HG03139 (cell line): ENCODE measurements around the gene PHLDA3.
A peak's percentile ranks its signal among the peaks of the same experiment; 100 is the strongest.

Experiments used
- ATAC-seq: cut with Tn5 transposase; IDR thresholded peaks from one replicate; pipeline ENCODE4 v1.9.1; 2021; ENCODE audit not compliant: unreplicated experiment

The PHLDA3 gene

GRCh38 chr1:201468844-201469644, at the start of gene PHLDA3:
PHLDA3 (minus strand) TSS chr1:201469188; CDS start chr1:201468786, 402 bp downstream.
- peak; percentile 63 for ATAC-seq

DNA sequence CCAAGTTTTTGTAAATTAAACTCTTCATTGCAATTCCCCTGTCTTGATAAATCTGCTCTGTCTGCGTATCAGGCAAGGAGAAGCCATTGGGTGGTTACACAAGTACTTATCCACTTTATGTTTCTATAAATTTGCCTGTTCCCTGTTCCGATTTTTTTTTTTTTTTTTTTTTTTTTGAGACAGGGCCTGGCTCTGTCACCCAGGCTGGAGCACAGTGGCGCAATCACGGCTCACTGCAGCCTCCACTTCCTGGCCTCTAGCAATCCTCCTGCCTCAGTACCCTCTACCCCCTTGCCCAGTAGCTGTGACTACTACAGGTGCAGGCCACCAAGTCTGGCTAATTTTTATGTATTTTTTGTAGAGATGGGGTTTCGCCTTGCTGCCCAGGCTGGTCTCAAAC, 49.1 kb upstream of the PHLDA3 start:
- no peak for ATAC-seq

DNA sequence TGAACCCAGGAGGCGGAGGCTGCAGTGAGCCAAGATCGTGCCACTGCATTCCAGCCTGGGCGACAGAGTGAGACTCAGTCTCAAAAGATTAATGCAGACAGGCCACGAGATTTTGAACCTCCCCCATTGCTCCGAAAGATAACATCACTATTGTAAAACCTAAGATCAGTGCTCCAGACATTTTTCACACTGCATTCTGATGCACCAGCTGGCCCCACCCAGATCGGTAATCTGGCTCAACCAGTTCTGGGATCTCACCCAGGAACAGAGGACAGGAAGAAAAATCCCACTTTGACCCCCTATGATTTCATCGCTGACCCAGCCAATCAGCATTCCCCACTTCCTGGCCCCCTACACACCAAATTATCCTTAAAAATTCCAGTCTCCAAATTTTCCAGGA, 48.6 kb upstream of the PHLDA3 start:
- ATAC-seq = no peak

DNA sequence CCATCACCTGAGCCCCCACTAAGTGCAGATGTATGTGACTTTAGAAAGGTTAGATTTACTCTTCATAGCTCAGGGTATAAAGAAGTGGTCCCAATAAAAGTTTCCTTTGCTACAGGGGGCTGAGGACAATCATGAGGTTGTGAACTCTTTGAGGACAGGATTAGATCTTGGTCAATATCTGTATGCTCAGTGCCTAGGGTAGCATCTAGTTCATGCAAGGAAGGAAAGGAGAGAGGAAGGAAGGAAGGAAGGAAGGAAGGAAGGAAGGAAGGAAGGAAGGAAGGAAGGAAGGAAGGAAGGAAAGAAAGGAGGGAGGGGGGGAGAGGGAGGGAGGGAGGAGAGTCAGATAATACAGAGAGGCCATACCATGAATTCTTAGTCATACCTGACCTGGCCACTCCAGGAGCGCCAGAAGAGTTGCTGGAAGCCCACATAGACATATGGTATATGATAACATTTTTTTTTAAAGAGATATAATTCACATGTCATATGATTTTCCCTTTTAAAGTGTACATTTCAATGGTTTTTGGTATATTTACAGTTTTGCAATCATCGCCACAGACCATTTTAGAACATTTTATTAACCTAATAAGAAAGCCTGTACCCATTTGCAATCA, 47.6 kb upstream of the PHLDA3 start:
- ATAC-seq = no peak

DNA sequence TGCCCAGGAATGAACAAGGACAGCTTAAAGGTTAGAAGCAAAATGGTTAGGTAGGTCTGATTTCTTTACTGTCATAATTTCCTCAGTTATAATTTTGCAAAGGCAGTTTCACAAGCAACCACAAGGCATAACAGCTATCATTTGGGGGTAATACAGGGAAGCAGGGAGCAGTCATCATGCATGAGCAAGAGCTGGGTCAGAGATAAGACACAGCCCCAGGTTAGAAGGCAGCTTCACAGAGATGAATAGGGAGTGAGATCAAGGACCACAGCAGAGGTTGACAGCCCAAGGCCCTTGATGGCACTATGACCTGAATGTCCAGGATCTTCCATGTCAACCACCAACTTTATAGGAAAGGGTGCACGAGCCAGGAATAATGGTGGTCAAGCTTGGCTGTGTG, 46.9 kb upstream of the PHLDA3 start:
- no peak for ATAC-seq

GRCh38 chr1:201515062-201515750, 46.2 kb upstream of the PHLDA3 start:
- ATAC-seq = no peak

GRCh38 chr1:201514466-201514865, 45.5 kb upstream of the PHLDA3 start:
- no peak for ATAC-seq

DNA sequence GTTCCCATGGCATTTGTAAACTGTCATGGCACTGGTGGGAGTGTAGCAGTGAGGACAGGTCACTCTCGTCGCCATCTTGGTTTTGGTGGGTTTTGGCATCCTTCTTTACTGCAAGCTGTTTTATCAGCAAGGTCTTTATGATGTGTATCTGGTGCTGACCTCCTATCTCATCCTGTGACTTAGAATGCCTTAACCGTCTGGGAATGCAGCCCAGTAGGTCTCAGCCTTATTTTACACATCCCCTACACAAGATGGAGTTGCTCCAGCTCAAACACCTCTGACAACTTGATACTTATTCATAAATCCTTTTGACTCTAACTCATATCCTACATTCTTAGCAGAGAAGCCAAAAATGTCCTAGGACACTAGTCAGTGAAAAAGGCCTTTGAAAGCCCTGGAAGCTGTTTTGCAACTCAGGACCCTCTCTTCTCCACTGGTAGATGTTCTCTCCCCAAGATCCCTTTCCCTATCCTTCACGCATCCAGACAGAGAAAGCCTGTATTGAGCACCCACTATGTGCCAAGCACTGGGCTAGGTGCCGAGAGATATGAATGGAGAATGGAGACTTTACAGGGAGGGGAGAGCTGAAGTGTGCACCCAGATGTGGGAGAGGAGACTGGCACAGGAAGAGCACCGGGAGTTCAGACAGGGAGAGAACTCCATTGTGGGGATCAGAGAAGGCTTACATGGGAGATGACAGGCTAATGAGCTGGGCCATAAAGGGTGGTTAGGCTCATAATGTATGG, 44.7 kb upstream of the PHLDA3 start:
- no peak for ATAC-seq

DNA sequence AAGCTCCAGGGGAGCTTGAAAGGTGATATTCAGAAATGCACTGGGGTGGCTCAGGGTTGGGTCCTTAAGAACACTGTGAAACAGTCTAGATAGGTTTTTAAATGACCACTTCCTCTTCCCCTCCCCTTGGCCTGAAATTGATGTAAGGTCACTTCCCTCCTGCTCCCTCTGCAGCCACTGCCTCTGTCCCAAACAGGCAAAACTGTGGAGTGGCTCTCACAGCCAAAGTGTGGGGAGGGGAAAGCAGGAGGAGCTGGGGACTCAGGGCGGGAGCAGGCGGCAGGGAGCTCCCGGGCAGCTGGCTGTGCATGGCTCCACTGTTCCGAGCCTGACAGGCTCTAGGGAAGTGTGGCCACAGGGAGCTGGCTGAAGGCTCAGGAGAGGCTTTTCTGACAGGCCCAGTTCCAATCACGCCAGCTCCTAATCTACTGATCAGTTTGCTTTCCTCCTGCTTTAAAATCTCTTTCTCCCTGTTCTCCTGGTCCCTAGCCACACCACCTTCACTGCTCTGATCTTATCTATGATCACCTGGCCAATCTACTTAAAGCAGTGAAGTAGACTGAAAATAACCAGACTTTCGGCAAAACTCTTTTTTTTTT, 43.1 kb upstream of the PHLDA3 start:
- ATAC-seq = no peak

- no peak for ATAC-seq
These were observed 42.5 kb upstream of the PHLDA3 start for GRCh38 chr1:201511396-201511940.

GRCh38 chr1:201510734-201511133, 41.7 kb upstream of the PHLDA3 start:
- ATAC-seq = no peak

- ATAC-seq = no peak
These were observed 40.8 kb upstream of the PHLDA3 start for GRCh38 chr1:201509601-201510374.

DNA sequence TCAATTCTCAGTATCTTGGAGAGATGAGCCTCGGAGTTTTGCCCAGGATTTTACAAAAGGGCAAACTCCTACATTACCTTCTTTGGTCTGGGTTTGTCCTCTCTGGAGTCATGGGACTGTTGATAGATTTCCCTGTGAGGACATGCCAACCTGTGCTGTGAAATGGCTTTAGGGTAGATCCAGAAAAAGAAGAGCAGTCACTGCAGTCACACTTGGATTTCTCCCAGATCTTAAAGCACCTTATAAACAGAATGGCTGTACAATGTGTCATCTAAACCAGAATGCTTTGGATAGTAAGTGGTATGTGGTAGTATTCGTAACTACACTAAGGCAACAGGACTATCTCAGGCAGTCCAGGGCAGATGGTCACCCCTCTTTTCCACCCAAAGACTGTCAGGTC, 39.8 kb upstream of the PHLDA3 start:
- ATAC-seq = no peak

DNA sequence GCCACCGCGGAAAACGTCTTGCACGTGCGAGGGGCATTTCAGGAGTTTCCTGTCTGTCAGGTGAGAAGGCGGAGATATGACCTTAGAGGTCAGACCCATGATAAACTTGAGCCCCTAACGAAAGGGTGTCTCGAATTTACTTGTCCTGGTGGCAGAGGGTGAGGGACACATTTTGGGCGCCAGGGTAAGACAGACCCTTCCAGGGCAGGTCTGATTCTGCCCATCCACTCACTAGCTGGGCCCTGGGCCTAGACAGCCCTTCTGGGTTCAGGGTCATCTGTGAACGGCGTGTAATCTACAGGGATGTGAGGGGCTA, 38.3 kb upstream of the PHLDA3 start:
- ATAC-seq = no peak

GRCh38 chr1:201506557-201507359, 37.8 kb upstream of the PHLDA3 start, which contains the start of gene CSRP1:
CSRP1 (minus strand) TSS chr1:201507123; CDS start chr1:201496303, 10,820 bp downstream.
- peak; percentile 88 for ATAC-seq

DNA sequence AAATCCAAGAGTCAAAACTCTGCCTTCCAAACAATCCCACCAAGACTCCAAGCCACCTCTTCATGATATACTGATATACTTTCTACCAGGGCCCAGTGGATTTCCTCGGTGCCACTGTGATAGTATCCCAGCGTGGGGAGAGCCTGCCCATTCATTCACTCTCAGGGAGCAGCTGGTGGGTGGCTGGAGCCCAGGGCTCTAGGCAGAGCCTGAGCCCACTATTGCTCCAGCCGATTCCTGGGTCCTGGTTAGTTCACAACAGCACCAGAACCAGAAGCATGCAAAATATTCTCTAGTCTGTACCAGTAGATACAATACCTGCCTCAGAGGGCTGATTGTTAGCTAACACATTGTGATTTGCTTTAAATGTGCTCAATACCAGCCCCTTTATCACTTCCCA, 37.1 kb upstream of the PHLDA3 start:
- no peak for ATAC-seq

DNA sequence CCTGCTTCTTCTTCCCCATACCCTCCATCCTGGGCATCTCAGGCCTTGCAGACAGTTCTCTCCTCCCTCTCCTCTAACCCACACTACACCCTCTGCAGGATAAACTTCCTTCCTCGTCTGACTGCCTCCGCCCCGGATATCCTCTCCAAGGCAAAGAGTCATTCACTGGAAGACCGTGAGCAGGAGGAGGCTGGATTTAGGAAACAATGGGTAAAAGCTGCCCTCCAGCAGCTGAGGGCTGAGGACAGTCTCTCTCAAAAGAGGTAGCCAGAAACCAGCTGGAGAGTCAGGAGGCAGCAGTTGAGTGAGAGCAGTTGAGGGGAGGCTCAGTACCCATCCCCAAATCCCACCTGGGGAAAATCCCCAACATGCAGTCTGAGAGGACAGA, 36.5 kb upstream of the PHLDA3 start:
- ATAC-seq = no peak

DNA sequence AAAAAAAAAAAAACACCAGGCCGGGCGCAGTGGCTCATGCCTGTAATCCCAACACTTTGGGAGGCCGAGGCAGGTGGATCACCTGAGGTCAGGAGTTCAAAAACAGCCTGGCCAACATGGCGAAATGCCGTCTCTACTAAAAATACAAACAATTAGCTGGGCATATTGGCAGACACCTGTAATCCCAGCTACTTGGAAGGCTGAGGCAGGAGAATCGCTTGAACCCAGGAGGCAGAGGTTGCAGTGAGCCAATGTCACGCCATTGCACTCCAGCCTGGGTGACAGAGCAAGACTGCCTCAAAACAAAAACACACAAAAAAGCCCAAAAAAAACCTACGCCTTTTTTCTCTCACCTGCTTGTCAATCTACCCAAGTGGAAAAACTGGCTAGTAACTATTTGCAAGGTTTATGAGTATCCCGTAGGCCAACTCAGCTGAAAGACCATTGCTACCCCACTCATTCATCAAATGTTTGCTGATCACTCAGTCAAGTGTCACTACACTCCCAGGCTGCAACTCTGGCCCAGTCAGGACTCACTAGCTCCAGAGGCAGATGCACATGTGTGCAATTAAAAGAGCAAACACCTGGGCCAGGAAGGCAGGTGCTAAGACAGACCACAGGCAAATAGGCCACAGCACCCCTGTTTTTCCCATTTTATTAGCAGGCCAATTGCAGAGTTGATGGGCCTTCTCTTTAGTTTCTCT, 36.0 kb upstream of the PHLDA3 start:
- no peak for ATAC-seq
